ACHN (cell line): ENCODE results near the gene COX7C.
A peak's percentile ranks its signal among the peaks of the same experiment; 100 is the strongest.
"Not testable (repeated sequence)": the region's sequence is repeated elsewhere in the genome, so short reads cannot be mapped to it uniquely, and the experiment has no call there.

Experiments
- DNase-seq: peaks from one replicate; pipeline ENCODE4 v3.0.0-alpha.2; 2015
- in situ Hi-C: cut with HindIII; loops from 2 replicates; pipeline ENCODE4 v1.10.0; 2017; ENCODE audit warnings: low sequenced_read_pairs, low pct_ligation_motif_present, low pct_unique_long_range_greater_than_20kb

COX7C gene

GRCh38 chr5:86617756-86618576, at the start of gene COX7C:
TSS of gene COX7C (plus strand) at chr5:86617941. CDS start at chr5:86618056, 115 bp downstream.
- in situ Hi-C loops: no loop called here
- peak; percentile 96 for DNase-seq

GRCh38 chr5:86569522-86570426, 48.0 kb upstream of the COX7C start:
- DNase-seq, in situ Hi-C loops: not testable (repeated sequence)

GRCh38 chr5:86570427-86571083, 47.2 kb upstream of the COX7C start:
- DNase-seq: no peak

GRCh38 chr5:86571109-86571508, 46.6 kb upstream of the COX7C start:
- in situ Hi-C loops: not testable (repeated sequence)

More at GRCh38 chr5:86570427-86571083, 47.2 kb upstream of the COX7C start:
- in situ Hi-C loops: no loop called here

GRCh38 chr5:86572825-86573517, 44.8 kb upstream of the COX7C start:
- in situ Hi-C loops: no loop called here
- DNase-seq: no peak

More at GRCh38 chr5:86571109-86571508, 46.6 kb upstream of the COX7C start:
- DNase-seq: not testable (repeated sequence)

- in situ Hi-C loops: no loop called here
- no peak for DNase-seq
These were observed 38.2 kb upstream of the COX7C start for GRCh38 chr5:86579502-86579901.

GRCh38 chr5:86596476-86596875, 21.3 kb upstream of the COX7C start:
- DNase-seq: no peak

GRCh38 chr5:86605881-86606280, 11.9 kb upstream of the COX7C start:
- no peak for DNase-seq
- in situ Hi-C loops: no loop called here

More at GRCh38 chr5:86596476-86596875, 21.3 kb upstream of the COX7C start:
- in situ Hi-C loops: no loop called here

GRCh38 chr5:86613455-86613854, 4.3 kb upstream of the COX7C start:
- DNase-seq: no peak
- in situ Hi-C loops: no loop called here

- in situ Hi-C loops: no loop called here
- no peak for DNase-seq
These were observed 409 bp upstream of the COX7C start for GRCh38 chr5:86617309-86617755.

GRCh38 chr5:86623785-86624483, 6.2 kb downstream of the COX7C start:
- in situ Hi-C loops: no loop called here
- no peak for DNase-seq

- in situ Hi-C loops: no loop called here
- no peak for DNase-seq
These were observed 7.4 kb downstream of the COX7C start for GRCh38 chr5:86625148-86625547.

- DNase-seq: no peak
- in situ Hi-C loops: no loop called here
These were observed 8.4 kb downstream of the COX7C start for GRCh38 chr5:86626149-86626548.

GRCh38 chr5:86631165-86631564, 13.4 kb downstream of the COX7C start:
- in situ Hi-C loops: no loop called here
- no peak for DNase-seq

- in situ Hi-C loops: no loop called here
- no peak for DNase-seq
These were observed 23.3 kb downstream of the COX7C start for GRCh38 chr5:86640998-86641397.

GRCh38 chr5:86644843-86645242, 27.1 kb downstream of the COX7C start:
- in situ Hi-C loops: no loop called here
- no peak for DNase-seq

- in situ Hi-C loops: no loop called here
- DNase-seq: no peak
These were observed 28.1 kb downstream of the COX7C start for GRCh38 chr5:86645885-86646284.

GRCh38 chr5:86646671-86647070, 28.9 kb downstream of the COX7C start:
- in situ Hi-C loops: no loop called here
- no peak for DNase-seq
